PC-3 (cell line): Measurements from ENCODE around the gene RHOBTB3. TPM values are rescaled to one million over a fixed set of nuclear protein-coding genes. Genes with fewer than 3 reads are reported as not detected.
A peak's percentile ranks its signal among the peaks of the same experiment; 100 is the strongest.

Experiments used
- ATAC-seq: fragments of 200-7000 bp; cut with Tn5 transposase; 2 replicates; pipeline ENCODE4 v1.9.1; 2020; ENCODE audit warnings: mild to moderate bottlenecking, moderate library complexity
- BruUV-seq: library from RNA; stranded (reverse); fragments of 400-500 nt; replicated peaks from 2 replicates; lab custom pipeline; 2021; lab: Mats Ljungman, UMichigan
- CTCF ChIA-PET: fragments of 300-600 bp; sonication (Branson Sonifier 250); formaldehyde crosslinking; loops from one replicate; lab custom pipeline; 2022; ENCODE audit warnings: antibody characterized with exemption; lab: Charles Lee
- POLR2A ChIA-PET: fragments of 300-600 bp; sonication (Branson Sonifier 250); formaldehyde crosslinking; loops from one replicate; lab custom pipeline; 2022; ENCODE audit warnings: antibody characterized with exemption; ENCODE audit not compliant: unreplicated experiment; lab: Charles Lee
- DNase-seq: peaks from one replicate; pipeline ENCODE4 v3.0.0-alpha.2; 2015
- H2AFZ ChIP-seq: fragments of 300-600 bp; sonication (generic); 2 replicates; pipeline ENCODE4 v1.6.0; 2016; ENCODE audit warnings: antibody characterized with exemption, low read length
- H3F3A ChIP-seq: fragments of 300-600 bp; sonication (generic); one replicate; pipeline ENCODE4 v1.6.0; 2017; ENCODE audit warnings: antibody characterized with exemption, low read length, control low read depth, mild to moderate bottlenecking; ENCODE audit not compliant: unreplicated experiment
- H3K27ac ChIP-seq: fragments of 300-600 bp; sonication (generic); 2 replicates; pipeline ENCODE4 v1.5.1; 2016; ENCODE audit warnings: mild to moderate bottlenecking, low read length
- H3K27me3 ChIP-seq: fragments of 300-600 bp; sonication (generic); 2 replicates; pipeline ENCODE4 v1.6.1; 2016; ENCODE audit warnings: low read length, mixed read lengths
- H3K36me3 ChIP-seq: fragments of 300-600 bp; sonication (generic); 2 replicates; pipeline ENCODE4 v1.6.1; 2016; ENCODE audit warnings: low read depth, mixed run types, low read length, mixed read lengths
- H3K4me1 ChIP-seq: fragments of 300-600 bp; sonication (generic); 2 replicates; pipeline ENCODE4 v1.5.1; 2016; ENCODE audit warnings: low read length; ENCODE audit not compliant: insufficient read depth
- H3K4me2 ChIP-seq: fragments of 300-600 bp; sonication (generic); 2 replicates; pipeline ENCODE4 v1.6.0; 2016; ENCODE audit warnings: low read length
- H3K4me3 ChIP-seq: fragments of 300-600 bp; sonication (generic); 2 replicates; pipeline ENCODE4 v1.5.1; 2016; ENCODE audit warnings: mild to moderate bottlenecking, low read length, mixed read lengths
- H3K79me2 ChIP-seq: fragments of 300-600 bp; sonication (generic); 2 replicates; pipeline ENCODE4 v1.6.1; 2017; ENCODE audit warnings: low read length, mixed read lengths
- H3K9ac ChIP-seq: fragments of 300-600 bp; sonication (generic); 2 replicates; pipeline ENCODE4 v1.6.0; 2016; ENCODE audit warnings: mild to moderate bottlenecking, low read length
- H3K9me2 ChIP-seq: fragments of 300-600 bp; sonication (generic); replicated peaks from 2 replicates; pipeline ENCODE4 v1.6.1; 2016; ENCODE audit warnings: mixed run types, low read length, mixed read lengths
- H3K9me3 ChIP-seq: fragments of 300-600 bp; sonication (generic); 2 replicates; pipeline ENCODE4 v1.6.1; 2016; ENCODE audit warnings: low read length, mixed read lengths
- H4K20me1 ChIP-seq: fragments of 300-600 bp; sonication (generic); 2 replicates; pipeline ENCODE4 v1.6.1; 2016; ENCODE audit warnings: low read length, mixed read lengths
- CTCF ChIP-seq: fragments of 300-600 bp; sonication (generic); conservative IDR thresholded peaks from 2 replicates; pipeline ENCODE4 v1.5.1; 2017; ENCODE audit warnings: antibody characterized with exemption, low read depth, mild to moderate bottlenecking, low read length
- EZH2 ChIP-seq: fragments of 300-600 bp; sonication (generic); IDR thresholded peaks from one replicate; pipeline ENCODE4 v1.6.1; 2017; ENCODE audit warnings: antibody characterized with exemption, mild to moderate bottlenecking, low read length; ENCODE audit not compliant: unreplicated experiment
- EZH2phosphoT487 ChIP-seq: fragments of 300-600 bp; sonication (generic); IDR thresholded peaks from 2 replicates; pipeline ENCODE4 v1.6.1; 2018; ENCODE audit warnings: mild to moderate bottlenecking, antibody characterized with exemption, low read length, borderline replicate concordance
- intact Hi-C: fragments of 100-400 bp; cut with micrococcal nuclease; formaldehyde crosslinking; loops from 2 replicates; pipeline ENCODE4 v1.9.0; 2023
- total RNA-seq: library from RNA; depleted of rRNA; stranded (reverse); fragments of >200 nt; gene quantifications from 2 replicates; pipeline ENCODE4 v1.2.3, GENCODE V29; 2014

Gene RHOBTB3
- total RNA-seq, 1 experiment from 2014 or later: 16.3 TPM

- no peaks in the 10 kb centered on the region for H3K9me3 ChIP-seq
- H2AFZ ChIP-seq: peak overlapping the region; percentile 98
- CTCF ChIA-PET: interaction anchor here (1.1 kb wide), 1 partner anchor 49 kb away, joined by 3 read pairs; no protein-coding TSS in a partner anchor
- peaks cover 34% of the 10 kb centered on the region for H3K4me1 ChIP-seq
- H3K27me3 ChIP-seq: no peaks in the 10 kb centered on the region
- intact Hi-C loops: loop anchor here (2.0 to 10.0 kb wide), 6 partner anchors 19 to 177 kb away; partner anchors contain the start of genes ARSK, GLRX and SKIC3
- peak overlapping the region; percentile 68 for H3K9ac ChIP-seq
- H3K79me2 ChIP-seq: peaks cover 12% of the 10 kb centered on the region; the same call in 1 of the 2 replicates
- H4K20me1 ChIP-seq: no peaks in the 10 kb centered on the region
- no peak overlapping the region for H3K27ac ChIP-seq
- BruUV-seq: TSS peak; percentile 52
- no peaks in the 10 kb centered on the region for H3F3A ChIP-seq
- peak; percentile 25 for ATAC-seq
- H3K4me3 ChIP-seq: peak overlapping the region; percentile 90
- peak; percentile 18 for DNase-seq
- peak overlapping the region; percentile 95 for H3K4me2 ChIP-seq
- TF ChIP-seq EZH2phosphoT487 (no peak), EZH2 (no peak), CTCF (no peak)
- POLR2A ChIA-PET: interaction anchor here (0.6 kb wide), 1 partner anchor 85 kb away, joined by 17 read pairs; no protein-coding TSS in a partner anchor
- no peaks in the 10 kb centered on the region for H3K9me2 ChIP-seq
- H3K36me3 ChIP-seq: no peaks in the 10 kb centered on the region
Observed at GRCh38 chr5:95731571-95732554, 727 bp downstream of the RHOBTB3 start.

- DNase-seq (no peak), ATAC-seq (no peak)
- peaks cover 12% of the 10 kb centered on the region; the same call in 1 of the 2 replicates for H3K79me2 ChIP-seq
- no peaks in the 10 kb centered on the region for H3K27me3 ChIP-seq
- no peaks in the 10 kb centered on the region for H3K36me3 ChIP-seq
- no peak for TF ChIP-seq EZH2
- TF ChIP-seq CTCF: no peak
- no peak for TF ChIP-seq EZH2phosphoT487
- no peak overlapping the region for H2AFZ ChIP-seq
- H3K4me3 ChIP-seq: peak overlapping the region; percentile 90
- intact Hi-C loops: loop anchor here (5.0 to 10.0 kb wide), 2 partner anchors 89 to 178 kb away; partner anchors contain the start of genes ARSK, GLRX and SKIC3
- no peak overlapping the region for H3K27ac ChIP-seq
- no peaks in the 10 kb centered on the region for H3K9me3 ChIP-seq
- CTCF ChIA-PET: no interaction called here
- peaks cover 27% of the 10 kb centered on the region for H3K4me1 ChIP-seq
- no peaks in the 10 kb centered on the region for H3F3A ChIP-seq
- POLR2A ChIA-PET: no interaction called here
- H4K20me1 ChIP-seq: no peaks in the 10 kb centered on the region
- no peaks in the 10 kb centered on the region for H3K9me2 ChIP-seq
- H3K4me2 ChIP-seq: peak overlapping the region; percentile 95
- no peak overlapping the region for H3K9ac ChIP-seq
- BruUV-seq: no TSS peak
Observed at GRCh38 chr5:95733107-95733665, 2.0 kb downstream of the RHOBTB3 start.
